Measurements from ENCODE around the gene PRKCH. TPM values are rescaled to one million over a fixed set of nuclear protein-coding genes. Genes with fewer than 3 reads are reported as not detected.
A peak's percentile ranks its signal among the peaks of the same experiment; 100 is the strongest.

The PRKCH gene
- total RNA-seq, 3 donors from 2014 or later = 27.0 to 41.3 (median 34.0) TPM

GRCh38 chr14:61474015-61474414 is 152.6 kb downstream of the PRKCH start:
- TF ChIP-seq POLR2AphosphoS5 (IDR thresholded peaks at IDR 0.05) (no peak), POLR2A (IDR thresholded peaks at IDR 0.05) (no peak)
- TF ChIP-seq, protein P1, sequence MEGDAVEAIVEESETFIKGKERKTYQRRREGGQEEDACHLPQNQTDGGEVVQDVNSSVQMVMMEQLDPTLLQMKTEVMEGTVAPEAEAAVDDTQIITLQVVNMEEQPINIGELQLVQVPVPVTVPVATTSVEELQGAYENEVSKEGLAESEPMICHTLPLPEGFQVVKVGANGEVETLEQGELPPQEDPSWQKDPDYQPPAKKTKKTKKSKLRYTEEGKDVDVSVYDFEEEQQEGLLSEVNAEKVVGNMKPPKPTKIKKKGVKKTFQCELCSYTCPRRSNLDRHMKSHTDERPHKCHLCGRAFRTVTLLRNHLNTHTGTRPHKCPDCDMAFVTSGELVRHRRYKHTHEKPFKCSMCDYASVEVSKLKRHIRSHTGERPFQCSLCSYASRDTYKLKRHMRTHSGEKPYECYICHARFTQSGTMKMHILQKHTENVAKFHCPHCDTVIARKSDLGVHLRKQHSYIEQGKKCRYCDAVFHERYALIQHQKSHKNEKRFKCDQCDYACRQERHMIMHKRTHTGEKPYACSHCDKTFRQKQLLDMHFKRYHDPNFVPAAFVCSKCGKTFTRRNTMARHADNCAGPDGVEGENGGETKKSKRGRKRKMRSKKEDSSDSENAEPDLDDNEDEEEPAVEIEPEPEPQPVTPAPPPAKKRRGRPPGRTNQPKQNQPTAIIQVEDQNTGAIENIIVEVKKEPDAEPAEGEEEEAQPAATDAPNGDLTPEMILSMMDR (IDR thresholded peaks at IDR 0.05) = no peak
- intact Hi-C loops (cut with DNase I; ENCODE audit: low total_unique reads) = no loop called here

DNA sequence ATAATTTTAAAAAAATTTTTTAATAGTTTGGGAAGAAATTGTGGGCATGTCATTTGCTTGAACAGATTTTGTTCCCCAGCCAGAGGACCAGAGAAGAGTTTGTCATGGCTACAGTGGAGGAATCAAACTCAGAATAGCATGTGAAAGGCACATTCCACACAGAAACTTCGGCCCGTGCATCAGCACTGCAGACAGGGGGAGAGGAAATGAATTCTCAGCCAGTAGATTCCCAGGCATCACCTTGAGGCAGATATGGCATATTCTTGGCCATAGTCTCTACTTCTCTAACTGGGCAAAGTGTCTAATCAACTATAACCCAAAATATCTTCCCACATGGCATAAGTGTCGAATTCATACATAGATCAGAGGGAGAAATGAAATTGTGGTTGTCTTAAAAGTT is 153.3 kb downstream of the PRKCH start:
- H3K9me3 ChIP-seq = no peaks in the 10 kb centered on the region
- no peaks in the 10 kb centered on the region for H3K27me3 ChIP-seq
- intact Hi-C loops (cut with DNase I; ENCODE audit: low total_unique reads) = no loop called here
- H3K4me1 ChIP-seq = peaks cover 0 to 10% of the 10 kb centered on the region in 2 donors
- no peak for DNase-seq (ENCODE audit: low spot score in 2 of 2)
- TF ChIP-seq, protein P1 (IDR thresholded peaks at IDR 0.05) = no peak
- TF ChIP-seq POLR2A (IDR thresholded peaks at IDR 0.05) (no peak), POLR2AphosphoS5 (IDR thresholded peaks at IDR 0.05) (no peak)
- H3K36me3 ChIP-seq = no peaks in the 10 kb centered on the region
- H3K4me3 ChIP-seq = no peak overlapping the region
- no peak overlapping the region for H3K27ac ChIP-seq

More at GRCh38 chr14:61474015-61474414, 152.6 kb downstream of the PRKCH start:
- no peak for DNase-seq (ENCODE audit: low spot score in 2 of 2)
- Histone ChIP-seq H3K27me3 (no peaks in the 10 kb centered on the region), H3K27ac (peak overlapping the region in 1 of 2 donors; percentile 26), H3K36me3 (no peaks in the 10 kb centered on the region), H3K4me3 (no peak overlapping the region), H3K4me1 (peaks cover 0 to 10% of the 10 kb centered on the region in 2 donors), H3K9me3 (no peaks in the 10 kb centered on the region)

GRCh38 chr14:61475316-61475715 is 153.9 kb downstream of the PRKCH start:
- peak overlapping the region in 1 of 2 donors; percentile 16 for H3K27ac ChIP-seq
- H3K4me1 ChIP-seq = peaks cover 0 to 10% of the 10 kb centered on the region in 2 donors
- no peaks in the 10 kb centered on the region for H3K27me3 ChIP-seq
- H3K9me3 ChIP-seq = no peaks in the 10 kb centered on the region
- TF ChIP-seq POLR2A (IDR thresholded peaks at IDR 0.05) (no peak), POLR2AphosphoS5 (IDR thresholded peaks at IDR 0.05) (no peak)
- TF ChIP-seq, protein P1 (IDR thresholded peaks at IDR 0.05) = peak; percentile 59 to 64 (median 61)
- H3K4me3 ChIP-seq = no peak overlapping the region
- H3K36me3 ChIP-seq = no peaks in the 10 kb centered on the region
- no peak for DNase-seq (ENCODE audit: low spot score in 2 of 2)
- intact Hi-C loops (cut with DNase I; ENCODE audit: low total_unique reads) = no loop called here

- Histone ChIP-seq H3K27me3 (no peaks in the 10 kb centered on the region), H3K4me3 (no peak overlapping the region), H3K9me3 (no peaks in the 10 kb centered on the region), H3K36me3 (no peaks in the 10 kb centered on the region), H3K27ac (peak overlapping the region; percentile 82 to 91), H3K4me1 (peaks cover 0 to 10% of the 10 kb centered on the region in 2 donors)
- no peak for DNase-seq (ENCODE audit: low spot score in 2 of 2)
- intact Hi-C loops (cut with DNase I; ENCODE audit: low total_unique reads) = no loop called here
- TF ChIP-seq, protein P1 (IDR thresholded peaks at IDR 0.05) = no peak
- TF ChIP-seq POLR2A (IDR thresholded peaks at IDR 0.05) (no peak), POLR2AphosphoS5 (IDR thresholded peaks at IDR 0.05) (no peak)
These were observed 154.8 kb downstream of the PRKCH start for GRCh38 chr14:61476105-61476753.

- no peak overlapping the region for H3K4me3 ChIP-seq
- peak in 2 of 3 donors; percentile 62 to 68 for TF ChIP-seq POLR2AphosphoS5 (IDR thresholded peaks at IDR 0.05)
- TF ChIP-seq, protein P1 (IDR thresholded peaks at IDR 0.05) = peak in 1 of 3 donors; percentile 5
- no peak for TF ChIP-seq POLR2A (IDR thresholded peaks at IDR 0.05)
- H3K36me3 ChIP-seq = no peaks in the 10 kb centered on the region
- H3K27me3 ChIP-seq = no peaks in the 10 kb centered on the region
- peaks cover 0 to 8% of the 10 kb centered on the region in 2 donors for H3K4me1 ChIP-seq
- no peak for DNase-seq (ENCODE audit: low spot score in 2 of 2)
- peak overlapping the region; percentile 82 to 91 for H3K27ac ChIP-seq
- no peaks in the 10 kb centered on the region for H3K9me3 ChIP-seq
- intact Hi-C loops (cut with DNase I; ENCODE audit: low total_unique reads) = no loop called here
These were observed 155.5 kb downstream of the PRKCH start for GRCh38 chr14:61476754-61477410.

All from breast epithelium (tissue), 4 donors.